HCT116 (cell line): ENCODE measurements around the gene TCEA3. TPM values are rescaled to one million over a fixed set of nuclear protein-coding genes. Genes with fewer than 3 reads are reported as not detected.

Source experiments
- ATAC-seq: fragments of 200-7000 bp; cut with Tn5 transposase; 2 replicates; pipeline ENCODE4 v1.9.1; 2020; ENCODE audit warnings: mild to moderate bottlenecking, moderate library complexity
- BruUV-seq: library from RNA; stranded (reverse); fragments of 400-500 nt; replicated peaks from 2 replicates; lab custom pipeline; 2021; lab: Mats Ljungman, UMichigan
- CTCF ChIA-PET: fragments of 300-600 bp; sonication (Branson Sonifier 250); formaldehyde crosslinking; loops from one replicate; lab custom pipeline; 2021; ENCODE audit warnings: antibody characterized with exemption; lab: Charles Lee
- POLR2A ChIA-PET: fragments of 300-600, 350-600 bp; sonication (Branson Sonifier 250); formaldehyde crosslinking; loops from one replicate; lab custom pipeline; 2021; ENCODE audit warnings: antibody characterized with exemption; lab: Charles Lee
- RAD21 ChIA-PET, 2 experiments: fragments of 300-600 bp; sonication (Branson Sonifier 250); formaldehyde crosslinking; loops; one replicate each; lab custom pipeline; 2023; ENCODE audit warnings: low total read pairs in 2 of 2; ENCODE audit not compliant: uncharacterized antibody in 2 of 2, unreplicated experiment in 2 of 2, low non-redundant PET in 1 of 2; lab: Charles Lee
- DNase-seq: peaks from one replicate; pipeline ENCODE4 v3.0.0-alpha.2; 2010; ENCODE audit warnings: low read depth, low spot score
- H2AFZ ChIP-seq: fragments of 200-600 bp; shearing (Covaris generic), sonication (generic); 2 replicates; pipeline ENCODE4 v1.6.1; 2017; ENCODE audit warnings: low read depth, mixed run types, mixed read lengths, antibody characterized with exemption, low read length; ENCODE audit not compliant: poor library complexity, severe bottlenecking
- H3K27ac ChIP-seq: 2 replicates; pipeline ENCODE4 v1.5.1; 2012; ENCODE audit warnings: low read depth, low read length
- H3K27me3 ChIP-seq: fragments of 200-600 bp; sonication (generic); 2 replicates; pipeline ENCODE4 v1.6.1; 2016; ENCODE audit warnings: mixed run types, low read length, mixed read lengths; ENCODE audit not compliant: insufficient read depth
- H3K36me3 ChIP-seq, 2 experiments: fragments of 200-500 bp in 1 of 2; fragments of 200-600 bp in 1 of 2; sonication (Bioruptor generic) in 1 of 2; sonication (generic) in 1 of 2; 2 replicates each; pipeline versions ENCODE4 v1.5.1 to v1.6.1; 2014 to 2016; ENCODE audit warnings: low read length in 2 of 2, inconsistent platforms in 1 of 2, mixed read lengths in 1 of 2, mixed run types in 1 of 2; ENCODE audit not compliant: insufficient read depth in 2 of 2, control insufficient read depth in 1 of 2
- H3K4me1 ChIP-seq, 2 experiments: fragments of 200-600 bp in 1 of 2; sonication (generic) in 1 of 2; 2 replicates each; pipeline versions ENCODE4 v1.5.1 to v1.6.1; 2012 to 2017; ENCODE audit warnings: low read length in 2 of 2, inconsistent platforms in 1 of 2, mild to moderate bottlenecking in 1 of 2, mixed read lengths in 1 of 2, mixed run types in 1 of 2, moderate library complexity in 1 of 2; ENCODE audit not compliant: insufficient read depth in 2 of 2, control insufficient read depth in 1 of 2
- H3K4me2 ChIP-seq: fragments of 200-600 bp; sonication (generic); 2 replicates; pipeline ENCODE4 v1.6.1; 2017; ENCODE audit warnings: mixed run types, low read length, mixed read lengths
- H3K4me3 ChIP-seq, 2 experiments: fragments of 200-600 bp in 1 of 2; sonication (generic) in 1 of 2; replicated peaks in 1 of 2; 2 replicates each; pipeline ENCODE4 v1.5.1; 2011 to 2016; ENCODE audit warnings: low read length in 2 of 2, control low read depth in 1 of 2, low read depth in 1 of 2, mild to moderate bottlenecking in 1 of 2, mixed read lengths in 1 of 2, mixed run types in 1 of 2
- H3K79me2 ChIP-seq: fragments of 200-600 bp; sonication (generic); 2 replicates; pipeline ENCODE4 v1.6.1; 2017; ENCODE audit warnings: mild to moderate bottlenecking, mixed run types, low read length, moderate library complexity, mixed read lengths; ENCODE audit not compliant: insufficient read depth
- H3K9ac ChIP-seq: fragments of 200-600 bp; sonication (generic); 2 replicates; pipeline ENCODE4 v1.6.1; 2016; ENCODE audit warnings: low read length, mixed read lengths
- H3K9me2 ChIP-seq: fragments of 200-600 bp; sonication (generic), shearing (Covaris generic); 2 replicates; pipeline ENCODE4 v1.6.1; 2017; ENCODE audit warnings: mixed run types, mild to moderate bottlenecking, moderate library complexity; ENCODE audit not compliant: insufficient read depth
- H3K9me3 ChIP-seq, 2 experiments: fragments of 200-500 bp in 1 of 2; fragments of 200-600 bp in 1 of 2; sonication (Bioruptor generic) in 1 of 2; sonication (generic) in 1 of 2; 2 replicates each; pipeline ENCODE4 v1.6.1; 2014 to 2017; ENCODE audit warnings: low read length in 2 of 2, mixed read lengths in 2 of 2, inconsistent platforms in 1 of 2, low read depth in 1 of 2, mild to moderate bottlenecking in 1 of 2, mixed run types in 1 of 2, moderate library complexity in 1 of 2; ENCODE audit not compliant: control insufficient read depth in 1 of 2, insufficient read depth in 1 of 2
- H4K20me1 ChIP-seq: fragments of 200-600 bp; sonication (generic), shearing (Covaris generic); 2 replicates; pipeline ENCODE4 v1.6.1; 2017; ENCODE audit warnings: mixed run types, mild to moderate bottlenecking, moderate library complexity; ENCODE audit not compliant: insufficient read depth
- ELF1 ChIP-seq: IDR thresholded peaks from 2 replicates; pipeline ENCODE4 v1.6.1; 2012; ENCODE audit warnings: low read depth, borderline replicate concordance
- EZH2 ChIP-seq: fragments of 200-600 bp; sonication (generic); IDR thresholded peaks from 2 replicates; pipeline ENCODE4 v1.6.1; 2017; ENCODE audit warnings: antibody characterized with exemption, mixed run types
- MAX ChIP-seq: IDR thresholded peaks from 2 replicates; pipeline ENCODE4 v1.6.1; 2012
- RAD21 ChIP-seq: IDR thresholded peaks from 2 replicates; pipeline ENCODE4 v1.6.1; 2012; ENCODE audit warnings: low read depth, mild to moderate bottlenecking
- SIN3A ChIP-seq: IDR thresholded peaks from 2 replicates; pipeline ENCODE4 v1.6.1; 2012; ENCODE audit warnings: low read depth
- SRF ChIP-seq: IDR thresholded peaks from 2 replicates; pipeline ENCODE4 v1.6.1; 2012; ENCODE audit warnings: low read depth
- TCF7L2 ChIP-seq: IDR thresholded peaks from 2 replicates; pipeline ENCODE4 v1.7.0; 2011; ENCODE audit warnings: borderline replicate concordance, inconsistent platforms; ENCODE audit not compliant: insufficient read depth, insufficient read length; ENCODE audit errors: extremely low read depth
- YY1 ChIP-seq: IDR thresholded peaks from 2 replicates; pipeline ENCODE4 v1.6.1; 2011; ENCODE audit warnings: low read length, low read depth, moderate library complexity, mild to moderate bottlenecking; ENCODE audit not compliant: insufficient replicate concordance; ENCODE audit errors: extremely low read depth
- intact Hi-C: fragments of 100-400 bp; cut with micrococcal nuclease; formaldehyde crosslinking; loops from 2 replicates; pipeline ENCODE4 v1.10.0; 2022
- total RNA-seq: library from RNA; stranded (reverse); gene quantifications from one replicate; pipeline ENCODE4 v1.2.1, GENCODE V29; 2021; ENCODE audit not compliant: unreplicated experiment

TCEA3 gene
- total RNA-seq, 1 experiment from 2014 or later, result 3.7 TPM

- ATAC-seq, result no peak
- H3K27ac ChIP-seq, result no peak overlapping the region
- ChIA-PET POLR2A (no interaction called here), CTCF (no interaction called here), RAD21 (no interaction called here)
- H3K27me3 ChIP-seq, result no peaks in the 10 kb centered on the region
- no peak overlapping the region for H3K9ac ChIP-seq
- H3K4me1 ChIP-seq, result peaks cover 0 to 8% of the 10 kb centered on the region in 2 experiments; a peak in 1 of 4 replicates
- no peak overlapping the region for H3K4me3 ChIP-seq
- no peak overlapping the region for H2AFZ ChIP-seq
- H3K36me3 ChIP-seq, result no peaks in the 10 kb centered on the region
- no peaks in the 10 kb centered on the region for H4K20me1 ChIP-seq
- no peaks in the 10 kb centered on the region for H3K9me2 ChIP-seq
- no peak overlapping the region for H3K4me2 ChIP-seq
- no peaks in the 10 kb centered on the region for H3K9me3 ChIP-seq
- intact Hi-C loops, result no loop called here
- no peak for DNase-seq
- no TSS peak for BruUV-seq
- TF ChIP-seq ELF1 (no peak), SIN3A (no peak), RAD21 (no peak), TCF7L2 (no peak)
- TF ChIP-seq, all 23 proteins: peak for 0
- no peaks in the 10 kb centered on the region for H3K79me2 ChIP-seq
These were observed 44.9 kb upstream of the TCEA3 start for GRCh38 chr1:23469372-23469982.

- ChIA-PET CTCF (interaction anchor here (0.6 kb wide), 1 partner anchor 452 kb away, joined by 4 read pairs; no protein-coding TSS in a partner anchor), RAD21 (no interaction called here), POLR2A (no interaction called here)
- no TSS peak for BruUV-seq
- H3K27me3 ChIP-seq, result no peaks in the 10 kb centered on the region
- intact Hi-C loops, result no loop called here
- no peaks in the 10 kb centered on the region for H3K9me3 ChIP-seq
- no peaks in the 10 kb centered on the region for H3K36me3 ChIP-seq
- no peak overlapping the region for H3K9ac ChIP-seq
- no peak overlapping the region for H2AFZ ChIP-seq
- H3K4me1 ChIP-seq, result no peaks in the 10 kb centered on the region
- H4K20me1 ChIP-seq, result no peaks in the 10 kb centered on the region
- no peak overlapping the region for H3K4me3 ChIP-seq
- H3K4me2 ChIP-seq, result no peak overlapping the region
- H3K9me2 ChIP-seq, result no peaks in the 10 kb centered on the region
- ATAC-seq (no peak; the same call in 1 of the 2 replicates), DNase-seq (no peak)
- no peaks in the 10 kb centered on the region for H3K79me2 ChIP-seq
- TF ChIP-seq YY1 (no peak), EZH2 (no peak), MAX (no peak), SRF (no peak), SIN3A (no peak), ELF1 (no peak)
- H3K27ac ChIP-seq, result no peak overlapping the region
These were observed 42.0 kb upstream of the TCEA3 start for GRCh38 chr1:23466423-23466989.
